ENCODE results near the gene KCND2. TPM values are rescaled to one million over a fixed set of nuclear protein-coding genes. Genes with fewer than 3 reads are reported as not detected.

The KCND2 gene
- total and polyA plus RNA-seq, 2 of the 4 experiments (the other 2 are of a cell fraction): under 0.01 TPM; not detected in 1

DNA sequence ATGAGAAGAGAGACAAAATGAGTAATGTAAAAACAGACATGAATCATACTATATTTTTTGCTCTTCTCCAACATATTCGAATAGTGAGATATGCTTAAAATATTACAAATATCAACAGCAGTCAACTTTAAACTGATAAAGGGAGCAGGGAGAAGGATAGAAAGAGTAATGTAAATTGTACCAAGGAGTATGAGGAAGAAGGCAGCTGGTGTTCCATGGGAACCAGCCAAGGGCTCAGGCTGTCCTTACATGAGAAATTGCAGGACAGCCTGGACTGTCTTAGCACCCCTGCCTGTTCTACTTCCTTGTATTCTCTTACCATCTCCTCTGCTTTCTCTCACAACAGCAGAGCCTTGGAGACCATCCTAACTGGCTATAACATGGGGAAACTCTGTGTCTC is 456.3 kb downstream of the KCND2 start:
- no peak overlapping the region for H3K27ac ChIP-seq (ENCODE audit: insufficient read depth, low read length)

More for the DNA sequence above, 456.3 kb downstream of the KCND2 start:
- H3K4me1 ChIP-seq (ENCODE audit: control insufficient read depth, insufficient read depth, low read length): peaks cover 4% of the 10 kb centered on the region
- peak overlapping the region; percentile 38 for H2AFZ ChIP-seq (replicated peaks; ENCODE audit: low read length, poor library complexity)
- no peak overlapping the region for H4K5ac ChIP-seq (ENCODE audit: low read depth, low read length)
- ATAC-seq (ENCODE audit: low read depth): peak; percentile 66
- H3K36me3 ChIP-seq (ENCODE audit: control insufficient read depth, insufficient read depth, low read length): no peaks in the 10 kb centered on the region
- H2BK15ac ChIP-seq (ENCODE audit: low read depth, low read length): no peak overlapping the region
- no peaks in the 10 kb centered on the region for H4K20me1 ChIP-seq (ENCODE audit: insufficient read depth, low read length)
- no peak overlapping the region for H4K91ac ChIP-seq (ENCODE audit: insufficient read depth, low read depth, low read length)
- peak overlapping the region; percentile 56; the same call in 1 of the 2 replicates for H3K4ac ChIP-seq (ENCODE audit: low read depth, low read length)
- H2BK20ac ChIP-seq (ENCODE audit: low read depth, low read length): no peak overlapping the region; the same call in 1 of the 2 replicates
- in situ Hi-C loops (cut with MboI; ENCODE audit: low sequenced_read_pairs) (no loop called here), dilution Hi-C loops (cut with HindIII; ENCODE audit: low sequenced_read_pairs, unreplicated experiment) (no loop called here), intact Hi-C loops (cut with micrococcal nuclease) (loop anchor here (5.0 to 10.0 kb wide), 5 partner anchors 147 to 1788 kb away; partner anchors contain the start of gene KCND2)
- H2BK5ac ChIP-seq (ENCODE audit: low read depth, low read length, poor library complexity, severe bottlenecking): no peak overlapping the region
- ChIA-PET CTCF (interaction anchor here (1.6 kb wide), 1 partner anchor 29 kb away, joined by 3 read pairs; no protein-coding TSS in a partner anchor), POLR2A (ENCODE audit: unreplicated experiment) (no interaction called here)
- TF ChIP-seq MAZ (IDR thresholded peaks at IDR 0.05; ENCODE audit: borderline replicate concordance, low read depth, low read length) (no peak), POLR2A (IDR thresholded peaks at IDR 0.05; ENCODE audit: low read depth, low read length) (no peak), RAD21 (IDR thresholded peaks at IDR 0.05; ENCODE audit: low read length) (no peak), CHD1 (IDR thresholded peaks at IDR 0.05; ENCODE audit: low read depth, low read length) (no peak), BHLHE40 (IDR thresholded peaks at IDR 0.05; ENCODE audit: low read depth, low read length) (no peak), FOS (IDR thresholded peaks at IDR 0.05; ENCODE audit: low read depth, low read length) (no peak), MXI1 (IDR thresholded peaks at IDR 0.05; ENCODE audit: borderline replicate concordance, low read depth, low read length) (no peak), MAFK (IDR thresholded peaks at IDR 0.05; ENCODE audit: low read depth, low read length) (no peak), RFX5 (IDR thresholded peaks at IDR 0.05; ENCODE audit: low read depth, low read length) (no peak), RCOR1 (IDR thresholded peaks at IDR 0.05; ENCODE audit: insufficient replicate concordance, low read length) (no peak), SMC3 (IDR thresholded peaks at IDR 0.05; ENCODE audit: low read depth, low read length) (no peak), CEBPB (IDR thresholded peaks at IDR 0.05; ENCODE audit: low read depth, low read length) (no peak), NFE2L2 (IDR thresholded peaks at IDR 0.05; ENCODE audit: low read depth, low read length) (no peak)
- TF ChIP-seq, protein P1, sequence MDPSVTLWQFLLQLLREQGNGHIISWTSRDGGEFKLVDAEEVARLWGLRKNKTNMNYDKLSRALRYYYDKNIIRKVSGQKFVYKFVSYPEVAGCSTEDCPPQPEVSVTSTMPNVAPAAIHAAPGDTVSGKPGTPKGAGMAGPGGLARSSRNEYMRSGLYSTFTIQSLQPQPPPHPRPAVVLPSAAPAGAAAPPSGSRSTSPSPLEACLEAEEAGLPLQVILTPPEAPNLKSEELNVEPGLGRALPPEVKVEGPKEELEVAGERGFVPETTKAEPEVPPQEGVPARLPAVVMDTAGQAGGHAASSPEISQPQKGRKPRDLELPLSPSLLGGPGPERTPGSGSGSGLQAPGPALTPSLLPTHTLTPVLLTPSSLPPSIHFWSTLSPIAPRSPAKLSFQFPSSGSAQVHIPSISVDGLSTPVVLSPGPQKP (IDR thresholded peaks at IDR 0.05; ENCODE audit: borderline replicate concordance, low read depth, low read length): no peak
- TF ChIP-seq, protein P2, sequence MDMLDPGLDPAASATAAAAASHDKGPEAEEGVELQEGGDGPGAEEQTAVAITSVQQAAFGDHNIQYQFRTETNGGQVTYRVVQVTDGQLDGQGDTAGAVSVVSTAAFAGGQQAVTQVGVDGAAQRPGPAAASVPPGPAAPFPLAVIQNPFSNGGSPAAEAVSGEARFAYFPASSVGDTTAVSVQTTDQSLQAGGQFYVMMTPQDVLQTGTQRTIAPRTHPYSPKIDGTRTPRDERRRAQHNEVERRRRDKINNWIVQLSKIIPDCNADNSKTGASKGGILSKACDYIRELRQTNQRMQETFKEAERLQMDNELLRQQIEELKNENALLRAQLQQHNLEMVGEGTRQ (IDR thresholded peaks at IDR 0.05; ENCODE audit: low read depth, low read length): no peak
- TF ChIP-seq, protein P3, sequence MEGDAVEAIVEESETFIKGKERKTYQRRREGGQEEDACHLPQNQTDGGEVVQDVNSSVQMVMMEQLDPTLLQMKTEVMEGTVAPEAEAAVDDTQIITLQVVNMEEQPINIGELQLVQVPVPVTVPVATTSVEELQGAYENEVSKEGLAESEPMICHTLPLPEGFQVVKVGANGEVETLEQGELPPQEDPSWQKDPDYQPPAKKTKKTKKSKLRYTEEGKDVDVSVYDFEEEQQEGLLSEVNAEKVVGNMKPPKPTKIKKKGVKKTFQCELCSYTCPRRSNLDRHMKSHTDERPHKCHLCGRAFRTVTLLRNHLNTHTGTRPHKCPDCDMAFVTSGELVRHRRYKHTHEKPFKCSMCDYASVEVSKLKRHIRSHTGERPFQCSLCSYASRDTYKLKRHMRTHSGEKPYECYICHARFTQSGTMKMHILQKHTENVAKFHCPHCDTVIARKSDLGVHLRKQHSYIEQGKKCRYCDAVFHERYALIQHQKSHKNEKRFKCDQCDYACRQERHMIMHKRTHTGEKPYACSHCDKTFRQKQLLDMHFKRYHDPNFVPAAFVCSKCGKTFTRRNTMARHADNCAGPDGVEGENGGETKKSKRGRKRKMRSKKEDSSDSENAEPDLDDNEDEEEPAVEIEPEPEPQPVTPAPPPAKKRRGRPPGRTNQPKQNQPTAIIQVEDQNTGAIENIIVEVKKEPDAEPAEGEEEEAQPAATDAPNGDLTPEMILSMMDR (conservative IDR thresholded peaks at IDR 0.05; ENCODE audit: low read depth, low read length): no peak
- no TSS peak for BruUV-seq (replicated peaks)
- peaks cover 2% of the 10 kb centered on the region; the same call in 1 of the 2 replicates for H3K27me3 ChIP-seq (ENCODE audit: control insufficient read depth, insufficient read depth, low read length)
- H3K4me3 ChIP-seq (ENCODE audit: insufficient read depth, low read depth, low read length): no peak overlapping the region
- peak overlapping the region; percentile 1; the same call in 1 of the 2 replicates for H3K18ac ChIP-seq (ENCODE audit: low read depth, low read length)
- H3K9me1 ChIP-seq (ENCODE audit: insufficient read depth, low read length): peaks cover 6% of the 10 kb centered on the region; the same call in 1 of the 2 replicates
- H3K56ac ChIP-seq (ENCODE audit: extremely low read depth, insufficient read depth, low read length): no peak overlapping the region
- H3K9ac ChIP-seq (ENCODE audit: low read depth, low read length): no peak overlapping the region
- no peak overlapping the region; the same call in 1 of the 2 replicates for H3K14ac ChIP-seq (replicated peaks; ENCODE audit: low read depth, low read length)
- peak overlapping the region; percentile 52; the same call in 1 of the 2 replicates for H3K23ac ChIP-seq (ENCODE audit: low read depth, low read length)
- H4K8ac ChIP-seq (ENCODE audit: low read depth in 2 of 2, low read length in 2 of 2): peak overlapping the region in 1 of 2 experiments; percentile 50; a peak in 1 of 4 replicates
- no CpG with 5 or more reads among the region's 1 CpG for WGBS, 2 experiments (ENCODE audit: extremely low coverage in 2 of 2, insufficient read length in 1 of 2)
- peak; percentile 51 for DNase-seq
- H2AK5ac ChIP-seq (ENCODE audit: low read depth, low read length): peak overlapping the region; percentile 34; the same call in 1 of the 2 replicates
- peak overlapping the region; percentile 48; the same call in 1 of the 2 replicates for H2BK120ac ChIP-seq (ENCODE audit: low read depth, low read length)
- H2AK9ac ChIP-seq (replicated peaks; ENCODE audit: low read depth, low read length, poor library complexity): no peak overlapping the region
- H3K9me3 ChIP-seq (ENCODE audit: control insufficient read depth, insufficient read depth, low read length): no peaks in the 10 kb centered on the region
- no peaks in the 10 kb centered on the region for H3K79me1 ChIP-seq (ENCODE audit: low read depth in 1 of 2, low read length in 2 of 2)
- peak overlapping the region; percentile 36; the same call in 1 of the 2 replicates for H3K4me2 ChIP-seq (ENCODE audit: low read depth, low read length)
